GM23338 (cell line): ENCODE results near the gene SNAPC2. TPM values are rescaled to one million over a fixed set of nuclear protein-coding genes. Genes with fewer than 3 reads are reported as not detected.

Source experiments
- ATAC-seq: fragments of 200-7000 bp; cut with Tn5 transposase; 3 replicates; pipeline ENCODE4 v1.9.1; 2020
- DNase-seq: peaks from one replicate; pipeline ENCODE4 v3.0.0-alpha.2; 2015; ENCODE audit warnings: low spot score
- H2AFZ ChIP-seq: fragments of 200-600 bp; sonication (generic); 2 replicates; pipeline ENCODE4 v1.8.0; 2016; ENCODE audit warnings: antibody characterized with exemption, mild to moderate bottlenecking, moderate library complexity
- H3F3A ChIP-seq: fragments of 200-600 bp; sonication (generic); replicated peaks from 2 replicates; pipeline ENCODE4 v1.8.0; 2017; ENCODE audit warnings: antibody characterized with exemption, mixed run types, low read depth
- H3K27ac ChIP-seq: fragments of 200-600 bp; sonication (generic); 2 replicates; pipeline ENCODE4 v1.6.1; 2016; ENCODE audit warnings: low read depth
- H3K27me3 ChIP-seq: fragments of 200-600 bp; sonication (generic); 2 replicates; pipeline ENCODE4 v1.8.0; 2016; ENCODE audit warnings: mild to moderate bottlenecking, mixed run types, moderate library complexity; ENCODE audit not compliant: insufficient read depth
- H3K36me3 ChIP-seq: fragments of 200-600 bp; sonication (generic); 2 replicates; pipeline ENCODE4 v1.8.0; 2016; ENCODE audit warnings: mild to moderate bottlenecking; ENCODE audit not compliant: insufficient read depth
- H3K4me1 ChIP-seq: fragments of 200-600 bp; sonication (generic); 2 replicates; pipeline ENCODE4 v1.8.0; 2016; ENCODE audit warnings: mild to moderate bottlenecking, moderate library complexity; ENCODE audit not compliant: insufficient read depth
- H3K4me2 ChIP-seq: fragments of 200-600 bp; sonication (generic); 2 replicates; pipeline ENCODE4 v1.7.1; 2017; ENCODE audit warnings: mixed run types
- H3K4me3 ChIP-seq: fragments of 200-600 bp; sonication (generic); 2 replicates; pipeline ENCODE4 v1.6.1; 2016; ENCODE audit warnings: mixed run types
- H3K79me2 ChIP-seq: fragments of 200-600 bp; sonication (generic); replicated peaks from 2 replicates; pipeline ENCODE4 v1.8.0; 2017; ENCODE audit warnings: mild to moderate bottlenecking; ENCODE audit not compliant: insufficient read depth
- H3K9me2 ChIP-seq: fragments of 200-600 bp; sonication (generic); 2 replicates; pipeline ENCODE4 v1.8.0; 2017; ENCODE audit not compliant: insufficient read depth
- H4K20me1 ChIP-seq: fragments of 200-600 bp; sonication (generic); replicated peaks from 2 replicates; pipeline ENCODE4 v1.8.0; 2017; ENCODE audit warnings: mild to moderate bottlenecking; ENCODE audit not compliant: insufficient read depth
- H3K27ac Mint-ChIP-seq: 2 replicates; pipeline ENCODE4 v1.8.0; 2020; ENCODE audit warnings: inconsistent platforms, mild to moderate bottlenecking, moderate library complexity, mixed read lengths
- H3K27me3 Mint-ChIP-seq: 3 replicates; pipeline ENCODE4 v1.8.0; 2022; ENCODE audit warnings: low read depth, mild to moderate bottlenecking, moderate library complexity, mixed read lengths, inconsistent platforms; ENCODE audit not compliant: insufficient read depth, poor library complexity
- H3K36me3 Mint-ChIP-seq: 3 replicates; pipeline ENCODE4 v1.8.0; 2021; ENCODE audit warnings: low read depth, mild to moderate bottlenecking, inconsistent platforms, moderate library complexity, mixed read lengths
- H3K4me1 Mint-ChIP-seq: 3 replicates; pipeline ENCODE4 v1.8.0; 2020; ENCODE audit warnings: mild to moderate bottlenecking, inconsistent platforms, mixed read lengths
- H3K4me3 Mint-ChIP-seq: 3 replicates; pipeline ENCODE4 v1.8.0; 2021; ENCODE audit warnings: moderate library complexity, mild to moderate bottlenecking, inconsistent platforms, mixed read lengths
- H3K9me3 Mint-ChIP-seq: 3 replicates; pipeline ENCODE4 v1.8.0; 2020; ENCODE audit warnings: moderate library complexity, mild to moderate bottlenecking, inconsistent platforms, mixed read lengths
- EZH2 ChIP-seq: fragments of 200-600 bp; sonication (generic); IDR thresholded peaks from one replicate; pipeline ENCODE4 v1.8.0; 2017; ENCODE audit warnings: antibody characterized with exemption, mild to moderate bottlenecking, low read depth; ENCODE audit not compliant: unreplicated experiment
- EZH2phosphoT487 ChIP-seq: fragments of 200-600 bp; sonication (generic); IDR thresholded peaks from one replicate; pipeline ENCODE4 v1.8.1; 2018; ENCODE audit warnings: antibody characterized with exemption; ENCODE audit not compliant: unreplicated experiment
- JUNB ChIP-seq: IDR thresholded peaks from one replicate; pipeline ENCODE4 v1.6.1; 2016; ENCODE audit warnings: antibody characterized with exemption; ENCODE audit not compliant: unreplicated experiment
- NANOG ChIP-seq: IDR thresholded peaks from 2 replicates; pipeline ENCODE4 v1.6.1; 2016; ENCODE audit warnings: antibody characterized with exemption, borderline replicate concordance
- STAT1 ChIP-seq: IDR thresholded peaks from one replicate; pipeline ENCODE4 v1.6.1; 2016; ENCODE audit warnings: antibody characterized with exemption; ENCODE audit not compliant: unreplicated experiment
- ZNF331 ChIP-seq: fragments of 250-450 bp; sonication (Bioruptor Pico); IDR thresholded peaks from 2 replicates; pipeline ENCODE4 v1.5.0; 2020; ENCODE audit warnings: low read depth, mild to moderate bottlenecking, moderate library complexity
- polyA plus RNA-seq: library from polyadenylated mRNA; unstranded; fragments of >200 nt; fragmentation: Nextera tagmentation; extraction: Ambion mirVana; gene quantifications from 2 replicates; pipeline ENCODE4 v1.2.1, GENCODE V29; 2016
- total RNA-seq: library from RNA; depleted of rRNA; stranded (reverse); fragments of >200 nt; shearing (Covaris generic); gene quantifications from 2 replicates; pipeline ENCODE4 v1.2.3, GENCODE V29; 2014
- TF ChIP-seq, protein P1 (sequence below): IDR thresholded peaks from 2 replicates; pipeline ENCODE4 v1.6.1; 2016; ENCODE audit warnings: antibody characterized with exemption
- TF ChIP-seq, protein P2 (sequence below): fragments of 250-450 bp; sonication (Bioruptor Pico); IDR thresholded peaks from 2 replicates; pipeline ENCODE4 v1.5.0; 2020; ENCODE audit warnings: mild to moderate bottlenecking, moderate library complexity

SNAPC2 gene
- total and polyA plus RNA-seq, 2 experiments from 2014 or later = 17.1 to 25.1 TPM

DNA sequence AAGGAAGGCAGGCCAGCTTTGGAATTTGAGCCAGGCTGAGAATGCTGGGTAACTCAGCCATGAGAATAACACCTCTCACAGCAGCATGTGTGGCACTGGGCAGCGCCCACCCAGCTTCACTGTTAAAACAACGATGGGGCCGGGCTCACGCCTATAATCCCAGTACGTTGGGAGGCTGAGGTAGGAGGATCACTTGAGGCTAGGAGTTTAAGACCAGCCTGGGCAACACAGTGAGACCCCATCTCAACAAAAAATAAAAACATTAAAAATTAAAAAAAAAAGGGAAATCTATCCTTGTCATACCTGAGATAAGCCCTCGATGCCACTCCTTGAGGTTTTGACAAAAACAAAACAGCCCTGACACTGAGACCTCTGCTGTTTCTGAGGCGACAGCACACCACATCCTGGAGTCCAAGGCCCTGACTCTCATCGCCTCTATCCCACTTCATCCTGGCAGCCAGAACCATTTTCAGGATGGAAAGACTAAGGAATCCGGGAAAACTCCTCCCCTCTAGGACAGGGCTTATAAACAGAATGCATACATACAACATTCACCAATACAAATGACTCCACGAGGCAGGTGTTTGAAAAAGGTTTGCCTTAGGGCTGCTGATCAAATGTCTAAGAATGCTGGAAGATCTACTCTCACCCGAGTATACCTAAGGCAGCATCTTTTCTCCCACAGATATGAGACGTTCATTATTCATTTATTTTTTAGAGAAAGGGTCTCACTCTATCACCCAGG, 46.0 kb downstream of the SNAPC2 start:
- Histone ChIP-seq H4K20me1 (peaks cover 45% of the 10 kb centered on the region; the same call in 1 of the 2 replicates), H3F3A (peaks cover 42% of the 10 kb centered on the region), H3K9me2 (no peaks in the 10 kb centered on the region), H3K79me2 (no peaks in the 10 kb centered on the region; the same call in 1 of the 2 replicates), H3K27ac (0 out of 2 replicates have a peak overlapping the region, but pooled peaks have one; percentile 32), H3K4me2 (no peak overlapping the region), H3K36me3 (peaks cover 39% of the 10 kb centered on the region), H3K4me3 (no peak overlapping the region), H2AFZ (no peak overlapping the region), H3K27me3 (no peaks in the 10 kb centered on the region), H3K4me1 (peaks cover 15% of the 10 kb centered on the region)
- no peaks in the 10 kb centered on the region for H3K9me3 Mint-ChIP-seq
- H3K4me3 Mint-ChIP-seq = no peak overlapping the region
- peaks cover 22% of the 10 kb centered on the region for H3K4me1 Mint-ChIP-seq
- DNase-seq (no peak), ATAC-seq (no peak)
- TF ChIP-seq, protein P1, sequence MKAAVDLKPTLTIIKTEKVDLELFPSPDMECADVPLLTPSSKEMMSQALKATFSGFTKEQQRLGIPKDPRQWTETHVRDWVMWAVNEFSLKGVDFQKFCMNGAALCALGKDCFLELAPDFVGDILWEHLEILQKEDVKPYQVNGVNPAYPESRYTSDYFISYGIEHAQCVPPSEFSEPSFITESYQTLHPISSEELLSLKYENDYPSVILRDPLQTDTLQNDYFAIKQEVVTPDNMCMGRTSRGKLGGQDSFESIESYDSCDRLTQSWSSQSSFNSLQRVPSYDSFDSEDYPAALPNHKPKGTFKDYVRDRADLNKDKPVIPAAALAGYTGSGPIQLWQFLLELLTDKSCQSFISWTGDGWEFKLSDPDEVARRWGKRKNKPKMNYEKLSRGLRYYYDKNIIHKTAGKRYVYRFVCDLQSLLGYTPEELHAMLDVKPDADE = no peak
- no peak for TF ChIP-seq EZH2
- no peak for TF ChIP-seq EZH2phosphoT487
- TF ChIP-seq, protein P2, sequence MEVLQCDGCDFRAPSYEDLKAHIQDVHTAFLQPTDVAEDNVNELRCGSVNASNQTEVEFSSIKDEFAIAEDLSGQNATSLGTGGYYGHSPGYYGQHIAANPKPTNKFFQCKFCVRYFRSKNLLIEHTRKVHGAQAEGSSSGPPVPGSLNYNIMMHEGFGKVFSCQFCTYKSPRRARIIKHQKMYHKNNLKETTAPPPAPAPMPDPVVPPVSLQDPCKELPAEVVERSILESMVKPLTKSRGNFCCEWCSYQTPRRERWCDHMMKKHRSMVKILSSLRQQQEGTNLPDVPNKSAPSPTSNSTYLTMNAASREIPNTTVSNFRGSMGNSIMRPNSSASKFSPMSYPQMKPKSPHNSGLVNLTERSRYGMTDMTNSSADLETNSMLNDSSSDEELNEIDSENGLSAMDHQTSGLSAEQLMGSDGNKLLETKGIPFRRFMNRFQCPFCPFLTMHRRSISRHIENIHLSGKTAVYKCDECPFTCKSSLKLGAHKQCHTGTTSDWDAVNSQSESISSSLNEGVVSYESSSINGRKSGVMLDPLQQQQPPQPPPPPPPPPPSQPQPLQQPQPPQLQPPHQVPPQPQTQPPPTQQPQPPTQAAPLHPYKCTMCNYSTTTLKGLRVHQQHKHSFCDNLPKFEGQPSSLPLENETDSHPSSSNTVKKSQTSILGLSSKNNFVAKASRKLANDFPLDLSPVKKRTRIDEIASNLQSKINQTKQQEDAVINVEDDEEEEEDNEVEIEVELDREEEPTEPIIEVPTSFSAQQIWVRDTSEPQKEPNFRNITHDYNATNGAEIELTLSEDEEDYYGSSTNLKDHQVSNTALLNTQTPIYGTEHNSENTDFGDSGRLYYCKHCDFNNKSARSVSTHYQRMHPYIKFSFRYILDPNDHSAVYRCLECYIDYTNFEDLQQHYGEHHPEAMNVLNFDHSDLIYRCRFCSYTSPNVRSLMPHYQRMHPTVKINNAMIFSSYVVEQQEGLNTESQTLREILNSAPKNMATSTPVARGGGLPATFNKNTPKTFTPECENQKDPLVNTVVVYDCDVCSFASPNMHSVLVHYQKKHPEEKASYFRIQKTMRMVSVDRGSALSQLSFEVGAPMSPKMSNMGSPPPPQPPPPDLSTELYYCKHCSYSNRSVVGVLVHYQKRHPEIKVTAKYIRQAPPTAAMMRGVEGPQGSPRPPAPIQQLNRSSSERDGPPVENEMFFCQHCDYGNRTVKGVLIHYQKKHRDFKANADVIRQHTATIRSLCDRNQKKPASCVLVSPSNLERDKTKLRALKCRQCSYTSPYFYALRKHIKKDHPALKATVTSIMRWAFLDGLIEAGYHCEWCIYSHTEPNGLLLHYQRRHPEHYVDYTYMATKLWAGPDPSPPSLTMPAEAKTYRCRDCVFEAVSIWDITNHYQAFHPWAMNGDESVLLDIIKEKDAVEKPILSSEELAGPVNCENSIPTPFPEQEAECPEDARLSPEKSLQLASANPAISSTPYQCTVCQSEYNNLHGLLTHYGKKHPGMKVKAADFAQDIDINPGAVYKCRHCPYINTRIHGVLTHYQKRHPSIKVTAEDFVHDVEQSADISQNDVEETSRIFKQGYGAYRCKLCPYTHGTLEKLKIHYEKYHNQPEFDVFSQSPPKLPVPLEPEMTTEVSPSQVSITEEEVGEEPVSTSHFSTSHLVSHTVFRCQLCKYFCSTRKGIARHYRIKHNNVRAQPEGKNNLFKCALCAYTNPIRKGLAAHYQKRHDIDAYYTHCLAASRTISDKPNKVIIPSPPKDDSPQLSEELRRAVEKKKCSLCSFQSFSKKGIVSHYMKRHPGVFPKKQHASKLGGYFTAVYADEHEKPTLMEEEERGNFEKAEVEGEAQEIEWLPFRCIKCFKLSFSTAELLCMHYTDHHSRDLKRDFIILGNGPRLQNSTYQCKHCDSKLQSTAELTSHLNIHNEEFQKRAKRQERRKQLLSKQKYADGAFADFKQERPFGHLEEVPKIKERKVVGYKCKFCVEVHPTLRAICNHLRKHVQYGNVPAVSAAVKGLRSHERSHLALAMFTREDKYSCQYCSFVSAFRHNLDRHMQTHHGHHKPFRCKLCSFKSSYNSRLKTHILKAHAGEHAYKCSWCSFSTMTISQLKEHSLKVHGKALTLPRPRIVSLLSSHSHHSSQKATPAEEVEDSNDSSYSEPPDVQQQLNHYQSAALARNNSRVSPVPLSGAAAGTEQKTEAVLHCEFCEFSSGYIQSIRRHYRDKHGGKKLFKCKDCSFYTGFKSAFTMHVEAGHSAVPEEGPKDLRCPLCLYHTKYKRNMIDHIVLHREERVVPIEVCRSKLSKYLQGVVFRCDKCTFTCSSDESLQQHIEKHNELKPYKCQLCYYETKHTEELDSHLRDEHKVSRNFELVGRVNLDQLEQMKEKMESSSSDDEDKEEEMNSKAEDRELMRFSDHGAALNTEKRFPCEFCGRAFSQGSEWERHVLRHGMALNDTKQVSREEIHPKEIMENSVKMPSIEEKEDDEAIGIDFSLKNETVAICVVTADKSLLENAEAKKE = no peak
- TF ChIP-seq NANOG = no peak
- no peak for TF ChIP-seq JUNB
- TF ChIP-seq ZNF331 (CRISPR knock-in tag) = no peak
- TF ChIP-seq STAT1 = no peak
- H3K27ac Mint-ChIP-seq = no peak overlapping the region
- H3K27me3 Mint-ChIP-seq = peaks cover 19% of the 10 kb centered on the region
- peaks cover 73% of the 10 kb centered on the region for H3K36me3 Mint-ChIP-seq
